ENCODE data around the gene CHID1.

Gene CHID1

DNA sequence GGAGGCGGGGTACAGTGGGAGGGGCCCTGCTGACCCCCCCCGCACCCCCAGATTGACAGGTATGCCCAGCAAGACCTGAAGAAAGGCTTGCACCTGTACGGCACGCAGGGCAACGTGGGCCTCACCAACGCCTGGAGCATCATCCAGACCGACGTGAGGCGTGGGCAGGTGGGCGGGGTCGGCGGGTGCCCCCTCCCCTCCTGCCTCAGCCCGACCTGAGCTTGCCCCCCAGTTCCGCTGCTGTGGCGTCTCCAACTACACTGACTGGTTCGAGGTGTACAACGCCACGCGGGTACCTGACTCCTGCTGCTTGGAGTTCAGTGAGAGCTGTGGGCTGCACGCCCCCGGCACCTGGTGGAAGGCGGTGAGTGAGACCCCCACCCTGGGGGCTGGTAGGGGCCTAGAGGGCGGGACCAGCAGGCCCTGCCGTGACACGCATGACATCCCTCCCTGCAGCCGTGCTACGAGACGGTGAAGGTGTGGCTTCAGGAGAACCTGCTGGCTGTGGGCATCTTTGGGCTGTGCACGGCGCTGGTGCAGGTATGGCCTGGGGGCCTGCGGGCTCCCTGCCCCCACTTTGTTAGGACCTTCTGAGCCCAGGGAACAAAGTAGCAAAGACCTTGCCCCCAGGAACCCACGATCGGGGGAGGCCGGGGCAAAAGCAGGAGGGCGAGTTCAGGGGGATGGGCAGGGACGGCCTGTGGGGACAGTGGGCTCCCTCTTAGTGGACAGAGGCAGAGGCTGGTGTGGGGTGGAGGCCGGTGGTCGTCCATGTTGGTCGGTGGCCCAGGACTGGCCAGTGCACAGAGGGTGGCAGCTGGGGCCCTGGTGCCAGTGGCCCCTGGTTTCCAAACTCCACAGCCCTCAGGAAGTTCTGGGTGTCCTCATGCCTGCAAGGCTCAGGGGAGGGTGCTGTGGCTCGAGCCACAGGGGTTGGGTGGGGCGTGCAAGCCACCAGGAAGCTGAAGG is 44.9 kb downstream of the CHID1 start:
- in situ Hi-C loops (cut with MboI; ENCODE audit: low sequenced_read_pairs) = no loop called here

- in situ Hi-C loops (cut with MboI; ENCODE audit: low sequenced_read_pairs) = no loop called here
These were observed 45.7 kb downstream of the CHID1 start for GRCh38 chr11:864898-865297.

- in situ Hi-C loops (cut with MboI; ENCODE audit: low sequenced_read_pairs) = no loop called here
These were observed 46.4 kb downstream of the CHID1 start for GRCh38 chr11:863910-864827.

DNA sequence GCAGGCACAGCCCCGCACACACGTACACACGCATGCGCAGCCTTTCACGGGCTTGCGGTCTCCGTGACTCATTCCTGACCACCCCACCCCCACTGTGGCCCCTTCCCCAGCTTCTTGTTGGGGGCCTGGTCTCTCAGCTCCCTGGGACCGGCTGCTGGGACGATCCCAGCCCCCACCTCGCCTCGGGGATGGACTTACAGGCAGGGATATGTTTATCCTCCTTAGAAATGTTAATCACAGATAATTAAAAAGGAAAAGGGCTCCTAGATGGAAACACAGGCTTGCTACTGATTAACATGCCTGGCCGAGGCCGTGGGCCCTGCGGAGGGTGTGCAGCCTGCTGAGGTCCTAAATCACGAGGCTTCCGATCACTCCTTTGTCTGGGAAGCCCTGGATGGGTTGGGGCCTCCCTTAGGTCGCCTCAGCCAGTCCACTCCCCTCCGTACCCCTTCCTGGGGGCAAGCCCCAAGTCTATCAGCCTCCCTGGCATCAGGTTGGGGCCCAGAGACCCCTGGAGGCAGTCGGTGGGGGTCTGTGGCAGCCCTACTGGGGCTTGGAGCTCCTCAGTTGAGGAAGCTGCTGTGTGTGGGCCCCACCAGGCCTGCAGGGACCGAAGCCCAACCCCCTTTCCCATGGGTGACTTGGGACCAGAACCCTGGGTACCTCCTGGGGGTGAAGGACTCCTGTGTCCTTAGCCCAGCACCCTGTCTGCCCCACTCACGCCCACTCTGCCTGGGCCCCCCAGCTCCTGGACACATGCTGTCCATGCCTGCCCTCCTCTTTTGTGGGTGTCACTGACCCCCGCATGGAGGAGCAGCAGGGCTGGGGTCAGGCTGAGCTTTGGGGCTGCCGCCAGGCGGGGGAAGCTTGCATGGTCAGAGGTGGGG is 47.3 kb downstream of the CHID1 start:
- in situ Hi-C loops (cut with MboI; ENCODE audit: low sequenced_read_pairs) = no loop called here

GRCh38 chr11:862696-863022 is 48.0 kb downstream of the CHID1 start:
- in situ Hi-C loops (cut with MboI; ENCODE audit: low sequenced_read_pairs) = no loop called here

- in situ Hi-C loops (cut with MboI; ENCODE audit: low sequenced_read_pairs) = no loop called here
These were observed 48.4 kb downstream of the CHID1 start for GRCh38 chr11:862081-862661.

DNA sequence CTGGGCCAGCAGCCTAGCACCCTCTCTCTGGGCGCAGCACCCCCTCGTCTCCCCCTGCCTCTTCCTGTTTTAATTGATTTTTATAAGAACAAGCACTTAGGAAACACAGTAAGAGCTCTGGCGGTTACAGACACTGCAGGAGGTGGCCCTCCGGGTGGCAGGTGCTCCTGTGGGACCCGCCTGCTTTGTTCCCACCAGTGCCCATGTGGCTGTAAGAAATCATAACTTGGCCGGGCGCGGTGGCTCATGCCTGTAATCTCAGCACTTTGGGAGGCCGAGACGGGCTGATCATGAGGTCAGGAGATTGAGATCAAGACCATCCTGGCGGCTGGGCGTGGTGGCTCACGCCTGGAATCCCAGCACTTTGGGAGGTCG is 49.5 kb downstream of the CHID1 start:
- in situ Hi-C loops (cut with MboI; ENCODE audit: low sequenced_read_pairs) = no loop called here

GRCh38 chr11:860234-861104 is 50.1 kb downstream of the CHID1 start:
- in situ Hi-C loops (cut with MboI; ENCODE audit: low sequenced_read_pairs) = no loop called here

DNA sequence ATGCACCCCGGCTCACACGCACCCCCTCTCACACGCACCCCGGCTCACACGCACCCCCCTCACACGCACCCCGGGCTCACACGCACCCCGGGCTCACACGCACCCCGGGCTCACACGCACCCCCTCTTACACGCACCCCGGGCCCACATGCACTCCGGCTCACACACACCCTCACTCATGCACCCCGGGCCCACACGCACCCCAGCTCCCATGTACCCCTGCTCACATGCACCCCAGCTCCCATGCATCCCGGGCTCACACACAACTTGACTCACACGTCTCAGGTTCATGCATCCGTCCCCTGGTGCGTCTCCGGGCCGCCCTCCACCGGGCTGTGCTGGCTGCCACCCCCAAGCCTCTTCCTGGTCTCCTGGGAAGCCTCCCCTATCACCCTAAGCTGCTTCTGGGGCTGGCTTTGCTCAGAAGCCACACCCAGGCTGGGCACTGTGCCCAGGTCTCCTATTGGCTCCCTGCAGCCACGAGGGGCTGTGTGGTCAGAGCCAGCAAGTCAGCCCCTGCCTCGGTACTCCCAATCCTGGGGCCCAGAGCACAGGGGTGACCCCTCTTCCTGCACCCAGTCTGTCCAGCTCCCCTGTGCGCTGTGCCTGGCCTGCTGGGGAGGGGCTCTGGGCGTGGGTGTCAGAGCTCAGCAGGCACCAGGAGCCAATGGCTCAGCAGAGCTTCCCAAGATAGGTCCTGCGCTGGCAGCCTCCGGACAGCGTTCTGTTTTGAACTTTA is 51.0 kb downstream of the CHID1 start:
- in situ Hi-C loops (cut with MboI; ENCODE audit: low sequenced_read_pairs) = no loop called here

GRCh38 chr11:858762-859339 is 51.8 kb downstream of the CHID1 start:
- in situ Hi-C loops (cut with MboI; ENCODE audit: low sequenced_read_pairs) = no loop called here

GRCh38 chr11:858053-858761 is 52.4 kb downstream of the CHID1 start:
- in situ Hi-C loops (cut with MboI; ENCODE audit: low sequenced_read_pairs) = no loop called here

GRCh38 chr11:856397-856796 is 54.2 kb downstream of the CHID1 start:
- in situ Hi-C loops (cut with MboI; ENCODE audit: low sequenced_read_pairs) = no loop called here

DNA sequence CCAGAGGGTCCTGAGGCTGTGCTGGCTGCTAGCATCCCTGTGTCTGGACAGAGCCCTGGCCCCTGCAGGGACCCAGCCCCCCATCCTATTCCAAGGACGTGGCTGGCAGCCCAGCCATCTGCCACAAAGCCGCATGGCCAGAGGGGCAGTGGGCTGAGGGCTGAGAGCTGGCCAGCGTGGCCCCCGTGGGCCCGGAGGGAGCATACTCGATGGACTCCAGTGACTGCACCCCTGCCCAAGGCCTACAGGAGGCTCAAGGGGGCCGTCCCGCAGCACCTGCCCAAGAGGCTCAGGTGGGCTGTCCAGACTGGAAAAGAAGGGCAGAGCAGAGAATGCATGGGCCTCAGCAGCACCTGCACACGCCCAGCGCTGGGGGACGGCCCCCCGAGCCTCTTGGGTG is 54.8 kb downstream of the CHID1 start:
- in situ Hi-C loops (cut with MboI; ENCODE audit: low sequenced_read_pairs) = no loop called here

DNA sequence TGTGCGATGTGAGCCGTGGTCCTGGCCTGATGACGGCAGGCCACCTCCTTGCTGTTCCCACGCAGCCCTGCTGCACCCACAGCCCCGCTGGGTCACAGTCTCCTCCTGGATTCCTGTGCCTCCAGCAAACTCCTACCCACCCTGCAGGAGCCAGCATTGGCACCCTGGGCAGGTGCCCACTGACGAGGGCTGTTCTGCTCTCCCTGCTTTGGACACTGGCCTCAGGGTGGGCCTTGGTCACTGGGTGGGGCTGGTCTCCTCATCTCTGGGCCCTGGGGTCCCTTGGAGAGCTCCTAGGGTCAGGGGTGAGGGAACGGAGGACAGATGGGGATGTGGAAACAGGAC is 55.3 kb downstream of the CHID1 start:
- in situ Hi-C loops (cut with MboI; ENCODE audit: low sequenced_read_pairs) = no loop called here

GRCh38 chr11:854601-855329 is 55.8 kb downstream of the CHID1 start:
- in situ Hi-C loops (cut with MboI; ENCODE audit: low sequenced_read_pairs) = no loop called here

DNA sequence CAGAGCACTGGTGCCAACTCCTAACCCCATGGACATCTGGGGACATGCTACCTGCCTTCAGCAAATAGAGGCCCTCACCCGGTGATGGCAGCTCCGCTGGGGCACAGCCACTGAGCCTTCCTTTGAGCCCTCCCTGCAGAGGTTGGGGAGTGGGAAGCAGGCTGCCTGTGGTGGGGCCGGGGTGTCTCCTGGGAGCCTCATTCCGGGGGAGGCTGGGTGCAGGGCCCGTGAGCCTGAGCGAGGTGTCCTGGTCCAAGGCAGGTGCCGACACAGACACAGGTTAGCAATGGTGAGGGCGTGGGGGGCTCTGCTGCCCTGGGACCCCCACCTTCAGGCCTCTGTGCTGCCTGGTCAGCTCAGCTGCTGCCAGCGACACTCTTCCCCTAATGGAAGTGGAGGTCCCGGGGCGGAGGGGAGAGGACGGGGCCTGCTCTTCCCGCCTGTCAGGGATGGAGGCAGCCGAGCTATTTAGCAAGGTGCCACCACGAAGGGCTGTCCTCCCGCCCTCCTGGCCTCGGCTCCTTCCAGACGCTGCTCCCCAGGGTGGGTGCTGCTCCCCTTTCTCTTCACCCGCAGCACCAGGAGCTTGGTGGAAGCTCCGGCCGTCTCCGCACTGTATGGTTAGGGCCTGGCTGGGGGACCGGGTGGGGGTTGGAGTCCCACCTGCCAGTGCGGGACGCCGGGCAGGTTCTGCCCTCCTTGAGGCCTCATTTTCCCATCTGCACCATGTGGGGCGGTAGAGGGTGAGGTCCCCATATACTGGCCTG is 56.7 kb downstream of the CHID1 start:
- in situ Hi-C loops (cut with MboI; ENCODE audit: low sequenced_read_pairs) = no loop called here

DNA sequence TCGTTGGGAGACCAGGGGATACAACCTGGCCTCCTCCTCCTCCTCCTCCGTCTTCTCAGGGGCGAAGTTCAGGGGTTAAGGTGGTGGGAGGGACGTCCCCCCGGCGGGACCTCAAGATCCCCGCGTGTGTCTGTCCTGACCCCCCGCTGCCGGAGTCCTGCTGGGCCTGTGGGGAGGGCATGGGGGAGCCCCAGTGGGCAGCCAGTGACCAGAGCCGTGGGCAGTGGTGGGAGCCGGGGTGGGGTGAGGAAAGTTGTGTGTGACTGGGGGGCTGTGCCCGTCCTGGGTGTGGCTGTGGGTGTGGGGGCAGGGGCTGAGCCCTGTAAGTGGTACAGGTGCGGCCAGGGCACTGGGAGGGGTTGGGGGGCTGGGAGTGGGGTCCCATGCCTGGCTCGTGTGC is 57.8 kb downstream of the CHID1 start:
- in situ Hi-C loops (cut with MboI; ENCODE audit: low sequenced_read_pairs) = no loop called here

Measured in HL-60/S4 treated with phorbol 12-myristate 13-acetate at 8.2 ng/mL for 4 days and 3 days (cell line).